Nephron (organoid): ENCODE results near the gene PEX5.

Experiments used
- H3K27ac Mint-ChIP-seq, 3 experiments: 2 replicates each; pipeline ENCODE4 v1.8.0; 2020; ENCODE audit warnings: mixed read lengths in 3 of 3, mild to moderate bottlenecking in 2 of 3, moderate library complexity in 1 of 3
- H3K27me3 Mint-ChIP-seq: 2 replicates; pipeline ENCODE4 v1.8.0; 2021; ENCODE audit warnings: low read depth, mild to moderate bottlenecking, moderate library complexity, mixed read lengths
- H3K36me3 Mint-ChIP-seq: 2 replicates; pipeline ENCODE4 v1.8.0; 2020; ENCODE audit warnings: low read depth, mixed read lengths
- H3K4me1 Mint-ChIP-seq: 2 replicates; pipeline ENCODE4 v1.8.0; 2020; ENCODE audit warnings: mixed read lengths
- H3K4me3 Mint-ChIP-seq, 3 experiments: 2 replicates each; pipeline ENCODE4 v1.8.0; 2020; ENCODE audit warnings: mild to moderate bottlenecking in 3 of 3, mixed read lengths in 3 of 3, moderate library complexity in 2 of 3
- H3K9me3 Mint-ChIP-seq: 2 replicates; pipeline ENCODE4 v1.8.0; 2020; ENCODE audit warnings: mixed read lengths
- TF ChIP-seq, protein P1 (sequence below), 3 experiments: fragments of 200-600 bp; sonication (generic); IDR thresholded peaks; one replicate each; pipeline ENCODE4 v1.5.0; 2021; ENCODE audit warnings: antibody characterized with exemption in 3 of 3; ENCODE audit not compliant: unreplicated experiment in 3 of 3

The PEX5 gene

DNA sequence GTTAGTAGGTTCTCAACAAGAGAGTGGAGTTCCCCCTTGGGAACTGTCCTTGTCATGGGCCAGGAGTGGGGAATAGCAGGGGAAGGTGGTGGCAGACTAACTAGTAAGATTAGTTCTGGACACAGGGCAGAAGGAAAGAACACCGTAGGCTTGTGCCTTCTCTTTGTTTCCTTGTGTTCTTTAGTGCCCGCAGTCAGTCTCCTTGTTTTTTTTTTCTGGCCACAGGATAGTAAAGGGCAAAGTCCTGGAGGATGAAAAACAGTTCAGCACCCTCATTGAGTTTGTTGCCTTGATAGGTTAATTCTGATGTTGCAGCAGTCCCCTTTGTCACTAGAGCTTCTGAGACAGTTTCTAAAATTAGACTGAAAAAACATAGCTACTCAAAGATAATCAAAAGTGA lies 8.4 kb downstream of the PEX5 start:
- TF ChIP-seq, protein P1, sequence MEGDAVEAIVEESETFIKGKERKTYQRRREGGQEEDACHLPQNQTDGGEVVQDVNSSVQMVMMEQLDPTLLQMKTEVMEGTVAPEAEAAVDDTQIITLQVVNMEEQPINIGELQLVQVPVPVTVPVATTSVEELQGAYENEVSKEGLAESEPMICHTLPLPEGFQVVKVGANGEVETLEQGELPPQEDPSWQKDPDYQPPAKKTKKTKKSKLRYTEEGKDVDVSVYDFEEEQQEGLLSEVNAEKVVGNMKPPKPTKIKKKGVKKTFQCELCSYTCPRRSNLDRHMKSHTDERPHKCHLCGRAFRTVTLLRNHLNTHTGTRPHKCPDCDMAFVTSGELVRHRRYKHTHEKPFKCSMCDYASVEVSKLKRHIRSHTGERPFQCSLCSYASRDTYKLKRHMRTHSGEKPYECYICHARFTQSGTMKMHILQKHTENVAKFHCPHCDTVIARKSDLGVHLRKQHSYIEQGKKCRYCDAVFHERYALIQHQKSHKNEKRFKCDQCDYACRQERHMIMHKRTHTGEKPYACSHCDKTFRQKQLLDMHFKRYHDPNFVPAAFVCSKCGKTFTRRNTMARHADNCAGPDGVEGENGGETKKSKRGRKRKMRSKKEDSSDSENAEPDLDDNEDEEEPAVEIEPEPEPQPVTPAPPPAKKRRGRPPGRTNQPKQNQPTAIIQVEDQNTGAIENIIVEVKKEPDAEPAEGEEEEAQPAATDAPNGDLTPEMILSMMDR (IDR thresholded peaks at IDR 0.05; ENCODE audit: unreplicated experiment in 3 of 3) = no peak
- H3K27ac Mint-ChIP-seq = peak overlapping the region; percentile 4 to 89 (median 27)
- no peaks in the 10 kb centered on the region for H3K27me3 Mint-ChIP-seq
- peaks cover 5% of the 10 kb centered on the region for H3K9me3 Mint-ChIP-seq
- H3K4me1 Mint-ChIP-seq = no peaks in the 10 kb centered on the region
- no peak overlapping the region for H3K4me3 Mint-ChIP-seq
- peaks cover 72% of the 10 kb centered on the region for H3K36me3 Mint-ChIP-seq

DNA sequence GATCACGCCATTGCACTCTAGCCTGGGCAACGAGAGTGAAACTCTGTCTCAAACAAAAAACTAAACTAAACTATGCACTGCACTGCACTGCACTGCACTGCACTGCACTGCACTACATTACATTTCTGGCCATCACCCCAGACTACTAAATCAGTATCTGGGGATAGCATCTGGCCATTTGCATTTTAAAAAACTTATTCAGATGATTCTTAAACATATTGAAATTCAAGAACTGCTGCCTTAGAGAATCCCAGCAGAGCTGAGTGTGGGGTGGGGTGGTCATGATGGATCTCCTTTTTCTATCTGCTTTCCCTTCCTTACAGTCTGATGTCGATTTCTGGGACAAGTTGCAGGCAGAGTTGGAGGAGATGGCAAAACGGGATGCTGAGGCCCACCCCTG lies 13.6 kb downstream of the PEX5 start:
- Mint-ChIP-seq H3K36me3 (peaks cover 87% of the 10 kb centered on the region), H3K4me3 (no peak overlapping the region), H3K9me3 (peaks cover 5% of the 10 kb centered on the region), H3K27me3 (no peaks in the 10 kb centered on the region), H3K4me1 (peaks cover 7% of the 10 kb centered on the region), H3K27ac (no peak overlapping the region)
- TF ChIP-seq, protein P1 (IDR thresholded peaks at IDR 0.05; ENCODE audit: unreplicated experiment in 3 of 3) = no peak

DNA sequence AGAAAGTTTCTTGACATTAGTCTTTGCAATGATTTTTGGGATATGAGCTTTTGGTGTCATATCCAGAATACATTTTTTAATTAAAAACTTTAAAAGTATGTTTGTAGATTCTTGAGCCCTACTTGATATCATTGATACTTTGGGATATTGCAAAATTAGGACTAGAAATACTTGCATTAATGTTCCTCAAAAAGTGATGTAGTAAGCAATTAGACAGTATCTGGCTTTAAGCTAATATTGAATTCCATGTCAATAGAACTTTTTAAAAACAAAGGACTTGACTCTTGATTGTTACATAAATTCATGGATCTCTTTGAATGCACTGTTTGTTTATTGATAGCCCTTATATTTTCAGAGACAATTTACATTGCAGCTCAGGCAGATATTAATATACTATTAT lies 15.6 kb downstream of the PEX5 start:
- H3K9me3 Mint-ChIP-seq = peaks cover 9% of the 10 kb centered on the region
- peaks cover 92% of the 10 kb centered on the region for H3K36me3 Mint-ChIP-seq
- H3K4me3 Mint-ChIP-seq = no peak overlapping the region
- no peak overlapping the region for H3K27ac Mint-ChIP-seq
- TF ChIP-seq, protein P1 (IDR thresholded peaks at IDR 0.05; ENCODE audit: unreplicated experiment in 3 of 3) = no peak
- H3K4me1 Mint-ChIP-seq = peaks cover 12% of the 10 kb centered on the region
- no peaks in the 10 kb centered on the region for H3K27me3 Mint-ChIP-seq

DNA sequence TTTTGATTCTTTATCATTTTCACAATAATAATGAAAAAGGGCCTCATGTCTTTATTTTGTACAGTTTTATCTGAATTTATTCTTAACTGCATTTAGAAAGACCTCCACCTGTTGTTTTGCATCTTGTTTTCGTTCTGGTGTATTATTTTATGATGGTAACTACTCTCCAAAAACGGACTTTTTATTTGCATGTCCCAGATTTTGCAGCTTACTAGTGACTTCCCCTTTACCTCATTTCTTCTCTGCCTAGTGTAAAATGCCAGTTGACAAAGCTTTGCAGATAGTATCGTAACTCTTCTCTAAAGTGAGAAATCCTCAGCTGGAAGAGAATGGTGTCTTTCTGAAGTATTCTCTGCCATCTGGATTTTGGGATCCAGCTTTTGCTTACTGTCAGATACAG lies 17.2 kb downstream of the PEX5 start:
- Mint-ChIP-seq H3K9me3 (peaks cover 16% of the 10 kb centered on the region), H3K36me3 (peaks cover 95% of the 10 kb centered on the region), H3K4me3 (no peak overlapping the region), H3K27me3 (peaks cover 3% of the 10 kb centered on the region), H3K4me1 (peaks cover 12% of the 10 kb centered on the region), H3K27ac (no peak overlapping the region)
- TF ChIP-seq, protein P1 (IDR thresholded peaks at IDR 0.05; ENCODE audit: unreplicated experiment in 3 of 3) = no peak

DNA sequence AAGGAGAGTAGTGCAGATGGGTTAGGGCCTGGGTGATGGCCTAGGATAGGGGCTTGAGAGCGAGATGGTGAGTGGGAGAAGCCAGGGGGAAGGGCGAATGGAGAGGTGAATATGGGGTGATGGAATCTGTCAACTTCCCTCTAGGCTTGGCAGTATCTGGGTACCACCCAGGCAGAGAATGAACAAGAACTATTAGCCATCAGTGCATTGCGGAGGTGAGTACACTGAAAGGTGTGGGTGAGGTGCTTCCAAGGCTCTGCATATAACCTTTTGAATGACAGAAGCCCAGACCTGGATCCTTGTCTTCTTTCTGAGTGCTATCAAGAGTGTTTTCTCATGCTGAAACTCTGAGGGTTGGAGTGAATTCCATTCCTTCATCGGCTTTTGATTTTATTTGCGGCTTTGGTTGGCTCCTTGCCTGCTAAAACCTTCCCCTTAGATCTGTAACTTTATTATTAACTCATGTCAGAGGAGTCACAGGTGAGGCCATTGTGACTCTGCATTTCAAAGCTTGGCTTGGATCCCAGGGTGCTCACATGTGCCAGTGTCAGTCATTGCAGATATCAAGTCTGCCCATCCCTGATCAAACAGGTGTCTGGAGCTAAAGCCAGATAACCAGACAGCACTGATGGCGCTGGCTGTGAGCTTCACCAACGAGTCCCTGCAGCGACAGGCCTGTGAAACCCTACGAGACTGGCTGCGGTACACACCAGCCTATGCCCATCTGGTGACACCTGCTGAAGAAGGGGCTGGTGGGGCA lies 18.6 kb downstream of the PEX5 start:
- TF ChIP-seq, protein P1 (IDR thresholded peaks at IDR 0.05; ENCODE audit: unreplicated experiment in 3 of 3) = no peak
- Mint-ChIP-seq H3K27me3 (peaks cover 3% of the 10 kb centered on the region), H3K36me3 (peaks cover 91% of the 10 kb centered on the region), H3K4me1 (peaks cover 12% of the 10 kb centered on the region), H3K27ac (peak overlapping the region in 1 of 3 experiments; percentile 4), H3K9me3 (peaks cover 23% of the 10 kb centered on the region), H3K4me3 (no peak overlapping the region)

DNA sequence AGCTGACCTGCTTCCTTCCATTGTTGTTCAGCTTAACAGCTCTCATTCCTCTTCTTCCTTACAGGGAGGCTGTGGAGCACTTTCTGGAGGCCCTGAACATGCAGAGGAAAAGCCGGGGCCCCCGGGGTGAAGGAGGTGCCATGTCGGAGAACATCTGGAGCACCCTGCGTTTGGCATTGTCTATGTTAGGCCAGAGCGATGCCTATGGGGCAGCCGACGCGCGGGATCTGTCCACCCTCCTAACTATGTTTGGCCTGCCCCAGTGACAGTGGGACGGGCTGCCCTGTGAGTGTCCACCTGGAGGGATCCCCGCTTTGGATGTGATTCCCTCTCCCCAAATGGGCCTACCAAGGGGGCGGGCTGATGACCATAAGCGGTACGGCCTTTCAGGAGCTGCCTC lies 20.5 kb downstream of the PEX5 start:
- peaks cover 12% of the 10 kb centered on the region for H3K4me1 Mint-ChIP-seq
- H3K27me3 Mint-ChIP-seq = peaks cover 3% of the 10 kb centered on the region
- no peak overlapping the region for H3K4me3 Mint-ChIP-seq
- peaks cover 23% of the 10 kb centered on the region for H3K9me3 Mint-ChIP-seq
- TF ChIP-seq, protein P1 (IDR thresholded peaks at IDR 0.05; ENCODE audit: unreplicated experiment in 3 of 3) = no peak
- H3K27ac Mint-ChIP-seq = no peak overlapping the region
- peaks cover 77% of the 10 kb centered on the region for H3K36me3 Mint-ChIP-seq
